ENCODE results near the gene TLR5.
"Not testable (repeated sequence)": the region's sequence is repeated elsewhere in the genome, so short reads cannot be mapped to it uniquely, and the experiment has no call there.

TLR5 gene

GRCh38 chr1:223175633-223176032 is 32.6 kb upstream of the TLR5 start:
- H4K20me1 ChIP-seq (ENCODE audit: insufficient read depth, low read length), result no peaks in the 10 kb centered on the region

GRCh38 chr1:223175032-223175431 is 32.0 kb upstream of the TLR5 start:
- Histone ChIP-seq H3K27me3 (ENCODE audit: low read depth, low read length) (peaks cover 18% of the 10 kb centered on the region), H3K36me3 (replicated peaks; ENCODE audit: low read depth, low read length) (no peaks in the 10 kb centered on the region), H3K4me1 (ENCODE audit: low read length) (no peaks in the 10 kb centered on the region)

More at GRCh38 chr1:223175633-223176032, 32.6 kb upstream of the TLR5 start:
- H3K9me3 ChIP-seq (ENCODE audit: insufficient read depth, low read length), result no peaks in the 10 kb centered on the region
- peaks cover 24% of the 10 kb centered on the region for H3K27me3 ChIP-seq (ENCODE audit: low read depth, low read length)
- H3K9ac ChIP-seq (ENCODE audit: low read length), result no peak overlapping the region
- H3K36me3 ChIP-seq (replicated peaks; ENCODE audit: low read depth, low read length), result no peaks in the 10 kb centered on the region
- H3K4me1 ChIP-seq (ENCODE audit: low read length), result no peaks in the 10 kb centered on the region
- H3K27ac ChIP-seq (ENCODE audit: low read length), result no peak overlapping the region
- H3K79me2 ChIP-seq (ENCODE audit: low read length), result no peaks in the 10 kb centered on the region
- no peak overlapping the region for H3K4me3 ChIP-seq (ENCODE audit: low read length)
- H2AFZ ChIP-seq (ENCODE audit: low read depth, low read length), result no peak overlapping the region
- TF ChIP-seq EZH2phosphoT487 (IDR thresholded peaks at IDR 0.05; ENCODE audit: low read depth) (no peak), CTCF (IDR thresholded peaks at IDR 0.05; ENCODE audit: low read depth, low read length) (no peak)
- H3K4me2 ChIP-seq (ENCODE audit: low read length), result no peak overlapping the region

GRCh38 chr1:223169458-223169857 is 26.4 kb upstream of the TLR5 start:
- not testable (repeated sequence) for H3K4me3 ChIP-seq (ENCODE audit: low read length); H3K4me2 ChIP-seq (ENCODE audit: low read length); H3K27ac ChIP-seq (ENCODE audit: low read length); H2AFZ ChIP-seq (ENCODE audit: low read depth, low read length); H3K4me1 ChIP-seq (ENCODE audit: low read length); H3K79me2 ChIP-seq (ENCODE audit: low read length); H3K27me3 ChIP-seq (ENCODE audit: low read depth, low read length); H3K9me3 ChIP-seq (ENCODE audit: insufficient read depth, low read length); H4K20me1 ChIP-seq (ENCODE audit: insufficient read depth, low read length); H3K9ac ChIP-seq (ENCODE audit: low read length); H3K36me3 ChIP-seq (replicated peaks; ENCODE audit: low read depth, low read length)

More at GRCh38 chr1:223175032-223175431, 32.0 kb upstream of the TLR5 start:
- no peak overlapping the region for H3K9ac ChIP-seq (ENCODE audit: low read length)
- H3K4me2 ChIP-seq (ENCODE audit: low read length), result no peak overlapping the region
- no peak overlapping the region for H2AFZ ChIP-seq (ENCODE audit: low read depth, low read length)
- H3K79me2 ChIP-seq (ENCODE audit: low read length), result no peaks in the 10 kb centered on the region
- H3K9me3 ChIP-seq (ENCODE audit: insufficient read depth, low read length), result no peaks in the 10 kb centered on the region
- no peak overlapping the region for H3K4me3 ChIP-seq (ENCODE audit: low read length)
- no peaks in the 10 kb centered on the region for H4K20me1 ChIP-seq (ENCODE audit: insufficient read depth, low read length)
- TF ChIP-seq CTCF (IDR thresholded peaks at IDR 0.05; ENCODE audit: low read depth, low read length) (0 out of 2 replicates have a peak, but pooled peaks have one; percentile 12), EZH2phosphoT487 (IDR thresholded peaks at IDR 0.05; ENCODE audit: low read depth) (no peak)
- H3K27ac ChIP-seq (ENCODE audit: low read length), result no peak overlapping the region

- H4K20me1 ChIP-seq (ENCODE audit: insufficient read depth, low read length), result no peaks in the 10 kb centered on the region
- H3K4me2 ChIP-seq (ENCODE audit: low read length), result no peak overlapping the region
- H3K9me3 ChIP-seq (ENCODE audit: insufficient read depth, low read length), result no peaks in the 10 kb centered on the region
- no peaks in the 10 kb centered on the region for H3K79me2 ChIP-seq (ENCODE audit: low read length)
- H3K4me3 ChIP-seq (ENCODE audit: low read length), result no peak overlapping the region
- H3K4me1 ChIP-seq (ENCODE audit: low read length), result no peaks in the 10 kb centered on the region
- H3K27me3 ChIP-seq (ENCODE audit: low read depth, low read length), result peaks cover 35% of the 10 kb centered on the region
- H3K9ac ChIP-seq (ENCODE audit: low read length), result no peak overlapping the region
- TF ChIP-seq CTCF (IDR thresholded peaks at IDR 0.05; ENCODE audit: low read depth, low read length) (no peak), EZH2phosphoT487 (IDR thresholded peaks at IDR 0.05; ENCODE audit: low read depth) (no peak)
- no peak overlapping the region for H2AFZ ChIP-seq (ENCODE audit: low read depth, low read length)
- no peak overlapping the region for H3K27ac ChIP-seq (ENCODE audit: low read length)
- H3K36me3 ChIP-seq (replicated peaks; ENCODE audit: low read depth, low read length), result no peaks in the 10 kb centered on the region
These were observed 18.3 kb upstream of the TLR5 start for GRCh38 chr1:223161321-223161720.

GRCh38 chr1:223156343-223156742 is 13.3 kb upstream of the TLR5 start:
- Histone ChIP-seq H3K27me3 (ENCODE audit: low read depth, low read length) (peaks cover 18% of the 10 kb centered on the region), H3K9ac (ENCODE audit: low read length) (no peak overlapping the region), H3K4me3 (ENCODE audit: low read length) (no peak overlapping the region), H3K9me3 (ENCODE audit: insufficient read depth, low read length) (no peaks in the 10 kb centered on the region), H3K4me1 (ENCODE audit: low read length) (no peaks in the 10 kb centered on the region), H3K79me2 (ENCODE audit: low read length) (no peaks in the 10 kb centered on the region), H2AFZ (ENCODE audit: low read depth, low read length) (no peak overlapping the region), H3K36me3 (replicated peaks; ENCODE audit: low read depth, low read length) (no peaks in the 10 kb centered on the region), H3K4me2 (ENCODE audit: low read length) (no peak overlapping the region), H4K20me1 (ENCODE audit: insufficient read depth, low read length) (no peaks in the 10 kb centered on the region), H3K27ac (ENCODE audit: low read length) (no peak overlapping the region)
- TF ChIP-seq EZH2phosphoT487 (IDR thresholded peaks at IDR 0.05; ENCODE audit: low read depth) (no peak), CTCF (IDR thresholded peaks at IDR 0.05; ENCODE audit: low read depth, low read length) (no peak)
